Upper lobe of left lung (tissue), 6 donors: ENCODE measurements around the gene INSRR. TPM values are rescaled to one million over a fixed set of nuclear protein-coding genes. Genes with fewer than 3 reads are reported as not detected.

Experiments used
- ATAC-seq, 2 donors: fragments of 200-7000 bp; cut with Tn5 transposase; one replicate each; pipeline ENCODE4 v1.9.1; 2022; ENCODE audit warnings: mild to moderate bottlenecking in 2 of 2, moderate library complexity in 2 of 2; ENCODE audit not compliant: low FRiP score in 2 of 2
- DNase-seq, 2 donors: peaks; one replicate each; pipeline ENCODE4 v3.0.0-alpha.2; 2019 to 2020
- H3K27ac ChIP-seq, 4 donors: fragments of 200-600 bp; sonication (generic); one replicate each; pipeline ENCODE4 v1.5.1; 2016 to 2019
- H3K27me3 ChIP-seq, 4 donors: fragments of 200-600 bp; sonication (generic); one replicate each; pipeline ENCODE4 v1.5.1; 2017 to 2019
- H3K36me3 ChIP-seq, 4 donors: fragments of 200-600 bp; sonication (generic); one replicate each; pipeline ENCODE4 v1.5.1; 2016 to 2019
- H3K4me1 ChIP-seq, 4 donors: fragments of 200-600 bp; sonication (generic); one replicate each; pipeline ENCODE4 v1.5.1; 2018 to 2019
- H3K4me3 ChIP-seq, 4 donors: fragments of 200-600 bp; sonication (generic); one replicate each; pipeline ENCODE4 v1.5.1; 2017 to 2019; ENCODE audit warnings: mild to moderate bottlenecking in 2 of 4, moderate library complexity in 1 of 4
- H3K9me3 ChIP-seq, 4 donors: fragments of 200-600 bp; sonication (generic); one replicate each; pipeline ENCODE4 v1.5.1; 2018 to 2019
- CTCF ChIP-seq, 6 experiments: fragments of 450-650 bp in 4 of 6; fragments of 200-600 bp in 2 of 6; sonication (generic) in 2 of 6; IDR thresholded peaks; one replicate each; pipeline ENCODE4 v1.5.1; 2016 to 2019; ENCODE audit warnings: antibody characterized with exemption in 6 of 6
- EP300 ChIP-seq, 4 donors: sonication (generic); formaldehyde crosslinking; IDR thresholded peaks; one replicate each; pipeline ENCODE4 v1.5.1; 2017; ENCODE audit warnings: antibody characterized with exemption in 4 of 4, control low read depth in 2 of 4
- POLR2A ChIP-seq, 4 donors: fragments of 450-650 bp; IDR thresholded peaks; one replicate each; pipeline ENCODE4 v1.5.1; 2016 to 2017; ENCODE audit warnings: antibody characterized with exemption in 4 of 4, mild to moderate bottlenecking in 2 of 4
- POLR2AphosphoS5 ChIP-seq, 2 donors: sonication (generic); formaldehyde crosslinking; IDR thresholded peaks; one replicate each; pipeline ENCODE4 v1.5.1; 2017; ENCODE audit warnings: antibody characterized with exemption in 2 of 2
- WGBS, 2 donors: methylation state at CpG; one replicate each; pipeline ENCODE4 v1.1.5; 2017 to 2018; 5-methylcytosine and 5-hydroxymethylcytosine counted together
- total RNA-seq, 6 donors: library from RNA; depleted of rRNA in 4 of 6; stranded (reverse); fragments of >200 nt in 4 of 6; gene quantifications; one replicate each; pipeline versions ENCODE4 v1.1.0 to v1.2.1, GENCODE V29; 2016 to 2021
- donor health status: DM: no; HTN: no; CAD: no; lungs with moderate emphysema.
- donor health status: DM: no; HTN: yes; CAD: no; lungs with severe emphysema.

INSRR gene
- total RNA-seq, 6 donors from 2014 or later, result 0.03 to 0.22 TPM; not detected in 4

- H3K27ac ChIP-seq, result no peak overlapping the region
- peaks cover 7 to 12% (median 9%) of the 10 kb centered on the region in 4 donors for H3K4me1 ChIP-seq
- TF ChIP-seq POLR2A (IDR thresholded peaks at IDR 0.05) (no peak), EP300 (IDR thresholded peaks at IDR 0.05) (no peak), CTCF (IDR thresholded peaks at IDR 0.05) (no peak), POLR2AphosphoS5 (IDR thresholded peaks at IDR 0.05) (no peak)
- ATAC-seq (no peak), DNase-seq (peak in 1 of 2 donors; percentile 50)
- H3K4me3 ChIP-seq, result no peak overlapping the region
- peaks cover 0 to 24% (median 9%) of the 10 kb centered on the region in 4 donors for H3K27me3 ChIP-seq
- H3K36me3 ChIP-seq, result no peaks in the 10 kb centered on the region
- 76 to 79% methylated on average over 12 to 16 of the region's 16 CpGs for WGBS, 2 donors
- H3K9me3 ChIP-seq, result no peaks in the 10 kb centered on the region
These were observed 17.5 kb downstream of the INSRR start for GRCh38 chr1:156841295-156841855.

- no peak overlapping the region for H3K4me3 ChIP-seq
- peaks cover 0 to 23% (median 8%) of the 10 kb centered on the region in 4 donors for H3K27me3 ChIP-seq
- DNase-seq (peak in 1 of 2 donors; percentile 70), ATAC-seq (no peak)
- WGBS, 2 donors, result 55 to 61% methylated on average over 13 to 14 of the region's 14 CpGs
- no peaks in the 10 kb centered on the region for H3K9me3 ChIP-seq
- H3K4me1 ChIP-seq, result peaks cover 7 to 12% (median 9%) of the 10 kb centered on the region in 4 donors
- H3K27ac ChIP-seq, result no peak overlapping the region
- H3K36me3 ChIP-seq, result no peaks in the 10 kb centered on the region
- TF ChIP-seq CTCF (IDR thresholded peaks at IDR 0.05), result no peak
- no peak for TF ChIP-seq POLR2AphosphoS5 (IDR thresholded peaks at IDR 0.05)
- TF ChIP-seq POLR2A (IDR thresholded peaks at IDR 0.05), result no peak
- no peak for TF ChIP-seq EP300 (IDR thresholded peaks at IDR 0.05)
These were observed 18.0 kb downstream of the INSRR start for GRCh38 chr1:156840898-156841279.

- no peak for TF ChIP-seq CTCF (IDR thresholded peaks at IDR 0.05)
- TF ChIP-seq POLR2AphosphoS5 (IDR thresholded peaks at IDR 0.05), result no peak
- 49 to 52% methylated on average over 7 to 8 of the region's 8 CpGs for WGBS, 2 donors
- peaks cover 0 to 20% (median 5%) of the 10 kb centered on the region in 4 donors for H3K27me3 ChIP-seq
These were observed 18.6 kb downstream of the INSRR start for GRCh38 chr1:156840186-156840897.

GRCh38 chr1:156839426-156840109 lies 19.3 kb downstream of the INSRR start:
- DNase-seq (no peak), ATAC-seq (no peak)
- H3K27ac ChIP-seq, result no peak overlapping the region
- H3K4me1 ChIP-seq, result no peaks in the 10 kb centered on the region
- H3K27me3 ChIP-seq, result peaks cover 0 to 12% (median 1%) of the 10 kb centered on the region in 4 donors
- 29 to 37% methylated on average over 7 to 9 of the region's 9 CpGs for WGBS, 2 donors
- no peaks in the 10 kb centered on the region for H3K9me3 ChIP-seq
- no peaks in the 10 kb centered on the region for H3K36me3 ChIP-seq
- H3K4me3 ChIP-seq, result no peak overlapping the region
- TF ChIP-seq EP300 (IDR thresholded peaks at IDR 0.05) (no peak), CTCF (IDR thresholded peaks at IDR 0.05) (no peak), POLR2A (IDR thresholded peaks at IDR 0.05) (no peak), POLR2AphosphoS5 (IDR thresholded peaks at IDR 0.05) (no peak)

More at GRCh38 chr1:156840186-156840897, 18.6 kb downstream of the INSRR start:
- H3K4me1 ChIP-seq, result peaks cover 4 to 7% (median 6%) of the 10 kb centered on the region in 4 donors
- no peak for ATAC-seq
- H3K36me3 ChIP-seq, result no peaks in the 10 kb centered on the region
- H3K4me3 ChIP-seq, result no peak overlapping the region
- DNase-seq, result no peak
- H3K9me3 ChIP-seq, result no peaks in the 10 kb centered on the region
- H3K27ac ChIP-seq, result no peak overlapping the region
